Measurements from ENCODE around the gene PRKD3. TPM values are rescaled to one million over a fixed set of nuclear protein-coding genes. Genes with fewer than 3 reads are reported as not detected.

PRKD3 gene
- total RNA-seq, 4 donors from 2014 or later: 9.5 to 80.0 (median 20.3) TPM

DNA sequence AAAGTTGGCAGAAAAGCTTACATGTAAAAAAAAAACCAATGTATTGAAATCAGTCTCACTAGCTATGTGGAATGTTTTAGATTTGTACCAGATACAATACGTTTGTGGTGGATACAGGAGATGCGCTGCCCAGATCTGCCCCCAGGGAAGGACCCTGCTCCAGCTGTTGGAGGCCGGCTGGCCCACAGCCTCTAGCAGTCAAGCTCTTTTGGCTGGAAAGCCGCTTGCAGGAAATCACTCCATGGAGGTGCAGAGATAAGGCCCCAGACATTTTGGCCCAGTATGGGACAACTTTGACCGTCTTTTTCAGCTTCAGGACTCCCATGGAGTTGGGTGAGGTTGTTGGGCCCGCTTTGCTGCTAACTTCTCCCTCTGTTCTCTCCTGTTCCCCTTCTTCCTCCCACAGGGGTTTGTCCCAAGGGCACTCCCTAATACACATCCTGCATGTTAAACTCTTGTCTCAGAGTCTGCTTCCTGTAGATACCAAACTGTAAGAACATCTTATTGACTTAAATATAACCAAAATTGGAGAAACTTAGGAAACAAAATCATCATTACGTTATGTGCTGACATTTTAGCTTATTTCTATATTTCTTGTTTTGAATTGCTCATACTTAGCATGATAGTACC is 18.1 kb upstream of the PRKD3 start:
- Histone ChIP-seq H3K4me3 (no peak overlapping the region), H3K27me3 (no peaks in the 10 kb centered on the region), H3K4me1 (peaks cover 0 to 8% (median 0%) of the 10 kb centered on the region in 4 donors), H3K36me3 (no peaks in the 10 kb centered on the region), H3K9me3 (no peaks in the 10 kb centered on the region), H3K27ac (no peak overlapping the region)
- DNase-seq: no peak
- TF ChIP-seq, protein P1, sequence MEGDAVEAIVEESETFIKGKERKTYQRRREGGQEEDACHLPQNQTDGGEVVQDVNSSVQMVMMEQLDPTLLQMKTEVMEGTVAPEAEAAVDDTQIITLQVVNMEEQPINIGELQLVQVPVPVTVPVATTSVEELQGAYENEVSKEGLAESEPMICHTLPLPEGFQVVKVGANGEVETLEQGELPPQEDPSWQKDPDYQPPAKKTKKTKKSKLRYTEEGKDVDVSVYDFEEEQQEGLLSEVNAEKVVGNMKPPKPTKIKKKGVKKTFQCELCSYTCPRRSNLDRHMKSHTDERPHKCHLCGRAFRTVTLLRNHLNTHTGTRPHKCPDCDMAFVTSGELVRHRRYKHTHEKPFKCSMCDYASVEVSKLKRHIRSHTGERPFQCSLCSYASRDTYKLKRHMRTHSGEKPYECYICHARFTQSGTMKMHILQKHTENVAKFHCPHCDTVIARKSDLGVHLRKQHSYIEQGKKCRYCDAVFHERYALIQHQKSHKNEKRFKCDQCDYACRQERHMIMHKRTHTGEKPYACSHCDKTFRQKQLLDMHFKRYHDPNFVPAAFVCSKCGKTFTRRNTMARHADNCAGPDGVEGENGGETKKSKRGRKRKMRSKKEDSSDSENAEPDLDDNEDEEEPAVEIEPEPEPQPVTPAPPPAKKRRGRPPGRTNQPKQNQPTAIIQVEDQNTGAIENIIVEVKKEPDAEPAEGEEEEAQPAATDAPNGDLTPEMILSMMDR (IDR thresholded peaks at IDR 0.05): no peak
- TF ChIP-seq POLR2A (IDR thresholded peaks at IDR 0.05): no peak

DNA sequence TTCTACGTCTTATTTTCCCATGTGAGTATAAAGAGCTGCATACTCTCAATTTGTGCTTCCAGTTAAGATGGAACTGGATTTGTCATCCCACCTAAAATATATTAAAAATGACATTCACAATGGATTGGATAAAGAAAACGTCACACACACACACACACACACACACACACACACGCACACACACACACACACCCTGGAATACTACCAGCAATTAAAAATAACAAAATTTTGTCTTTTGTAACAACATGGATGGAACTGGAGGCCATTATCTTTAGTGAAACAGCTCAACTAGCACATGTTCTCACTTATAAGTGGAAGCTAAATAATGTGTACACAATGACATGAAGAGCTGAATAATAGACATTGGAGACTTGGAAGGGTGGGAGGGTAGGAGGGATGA is 16.0 kb upstream of the PRKD3 start:
- Histone ChIP-seq H3K9me3 (no peaks in the 10 kb centered on the region), H3K27me3 (no peaks in the 10 kb centered on the region), H3K4me3 (no peak overlapping the region), H3K27ac (no peak overlapping the region), H3K4me1 (peaks cover 0 to 8% (median 0%) of the 10 kb centered on the region in 4 donors), H3K36me3 (no peaks in the 10 kb centered on the region)
- DNase-seq: no peak
- TF ChIP-seq, protein P1 (IDR thresholded peaks at IDR 0.05): no peak
- TF ChIP-seq POLR2A (IDR thresholded peaks at IDR 0.05): no peak

DNA sequence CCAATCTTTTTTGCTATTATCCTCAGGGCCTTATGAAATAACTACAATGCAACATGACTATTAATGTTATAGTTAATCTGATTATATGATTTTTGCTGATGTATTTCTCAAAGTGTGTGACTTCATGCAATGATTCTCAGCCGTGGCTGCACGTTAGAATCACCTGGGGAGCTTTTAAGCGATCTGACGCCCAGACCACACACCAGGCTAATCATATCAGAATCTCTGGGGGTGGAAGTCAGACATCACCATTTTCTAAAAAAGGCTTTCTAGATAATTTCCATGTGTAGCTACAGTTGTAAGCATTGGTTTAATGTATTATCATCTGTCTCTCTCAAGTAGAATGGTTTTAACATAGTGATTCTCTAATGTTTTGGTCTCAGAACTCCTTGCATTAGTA is 14.3 kb upstream of the PRKD3 start:
- DNase-seq: no peak
- H3K9me3 ChIP-seq: no peaks in the 10 kb centered on the region
- no peaks in the 10 kb centered on the region for H3K4me1 ChIP-seq
- no peak overlapping the region for H3K27ac ChIP-seq
- H3K36me3 ChIP-seq: no peaks in the 10 kb centered on the region
- no peak overlapping the region for H3K4me3 ChIP-seq
- no peak for TF ChIP-seq POLR2A (IDR thresholded peaks at IDR 0.05)
- TF ChIP-seq, protein P1 (IDR thresholded peaks at IDR 0.05): no peak
- H3K27me3 ChIP-seq: no peaks in the 10 kb centered on the region

DNA sequence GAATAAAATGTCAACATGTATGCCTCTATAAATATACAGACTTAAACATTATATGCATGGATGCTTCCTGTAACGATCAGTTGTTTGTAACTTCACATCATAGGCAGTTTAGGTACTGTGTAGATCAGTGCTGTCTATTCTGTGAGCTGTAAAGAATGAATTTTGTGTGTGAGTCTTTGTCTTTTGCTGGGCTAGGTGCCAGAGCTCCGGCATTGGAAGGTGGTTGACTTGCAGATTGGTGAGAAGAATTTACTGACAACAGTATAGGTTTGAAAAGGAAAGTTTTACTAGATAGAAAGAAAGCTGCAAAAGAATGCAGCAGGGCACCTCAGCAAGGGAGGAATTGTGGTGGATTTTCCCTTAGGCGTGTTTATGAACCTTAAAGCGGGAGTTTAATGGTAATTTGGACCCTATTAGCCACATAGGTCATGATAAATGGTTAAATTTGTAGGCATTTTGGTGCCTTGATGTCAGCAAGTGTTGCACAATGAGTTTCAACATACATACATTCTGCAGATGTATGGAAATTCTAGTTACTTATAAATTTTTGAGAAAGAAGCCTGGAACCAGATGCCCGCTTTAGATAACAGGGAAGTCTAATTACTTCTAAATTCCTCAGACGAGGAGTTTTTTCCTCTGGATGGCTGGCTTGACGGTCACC is 13.1 kb upstream of the PRKD3 start:
- Histone ChIP-seq H3K4me3 (no peak overlapping the region), H3K9me3 (no peaks in the 10 kb centered on the region), H3K4me1 (no peaks in the 10 kb centered on the region), H3K27ac (no peak overlapping the region), H3K27me3 (no peaks in the 10 kb centered on the region), H3K36me3 (no peaks in the 10 kb centered on the region)
- TF ChIP-seq POLR2A (IDR thresholded peaks at IDR 0.05): no peak
- DNase-seq: no peak

DNA sequence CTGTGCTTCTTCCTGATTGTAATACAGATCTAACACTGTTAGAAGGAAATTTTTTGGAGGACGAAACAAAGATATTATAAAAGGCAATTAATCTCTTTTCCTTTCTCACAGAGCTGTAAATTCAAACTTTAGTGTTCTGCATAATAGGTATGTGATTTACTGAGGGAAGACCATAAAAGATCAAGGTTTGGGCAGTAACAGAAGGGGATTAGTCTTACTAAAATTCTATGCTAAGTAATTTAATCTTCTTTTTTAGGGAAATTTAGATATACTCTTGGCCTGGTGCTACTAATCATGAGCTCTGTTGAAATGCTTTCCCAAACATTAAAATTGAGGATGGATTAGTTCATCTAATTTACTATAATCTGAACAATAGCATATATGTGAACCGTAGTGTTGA is 11.0 kb upstream of the PRKD3 start:
- no peaks in the 10 kb centered on the region for H3K27me3 ChIP-seq
- TF ChIP-seq POLR2A (IDR thresholded peaks at IDR 0.05): no peak
- TF ChIP-seq, protein P1 (IDR thresholded peaks at IDR 0.05): no peak
- H3K4me3 ChIP-seq: no peak overlapping the region
- no peaks in the 10 kb centered on the region for H3K4me1 ChIP-seq
- no peak for DNase-seq
- no peak overlapping the region for H3K27ac ChIP-seq
- no peaks in the 10 kb centered on the region for H3K36me3 ChIP-seq
- H3K9me3 ChIP-seq: no peaks in the 10 kb centered on the region

DNA sequence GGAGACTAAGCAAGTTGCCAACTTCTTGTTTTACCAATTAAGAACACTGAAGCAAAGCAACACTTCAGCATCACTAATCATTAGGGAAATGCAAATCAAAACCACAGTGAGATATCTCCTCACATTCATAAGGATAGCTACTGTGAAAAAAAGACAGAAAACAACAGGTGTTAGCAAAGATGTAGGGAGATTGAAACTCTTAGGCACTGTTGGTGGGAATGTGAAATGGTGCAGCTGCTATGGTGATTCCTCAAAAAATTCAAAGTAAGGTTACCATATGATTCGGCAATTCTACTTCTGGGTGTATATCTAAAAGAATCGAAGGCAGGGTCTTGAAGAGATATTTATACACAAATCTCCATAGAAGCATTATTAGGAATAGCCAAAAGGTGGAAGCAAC is 8.6 kb upstream of the PRKD3 start:
- H3K9me3 ChIP-seq: no peaks in the 10 kb centered on the region

More for the DNA sequence above, 8.6 kb upstream of the PRKD3 start:
- Histone ChIP-seq H3K27me3 (no peaks in the 10 kb centered on the region), H3K4me1 (no peaks in the 10 kb centered on the region), H3K27ac (no peak overlapping the region), H3K36me3 (no peaks in the 10 kb centered on the region), H3K4me3 (no peak overlapping the region)
- no peak for DNase-seq
- TF ChIP-seq, protein P1 (IDR thresholded peaks at IDR 0.05): no peak

All from Peyer's patch (tissue), 4 donors.